NCI-H187 treated with DMSO at 0.1 percent for 48 hours (cell line): ENCODE measurements around the gene ADNP.
"Not testable (repeated sequence)": the region's sequence is repeated elsewhere in the genome, so short reads cannot be mapped to it uniquely, and the experiment has no call there.

ENCODE experiments used
- DNase-seq: peaks from one replicate; lab custom pipeline; 2025; lab: John Stamatoyannopoulos, UW

The ADNP gene

DNA sequence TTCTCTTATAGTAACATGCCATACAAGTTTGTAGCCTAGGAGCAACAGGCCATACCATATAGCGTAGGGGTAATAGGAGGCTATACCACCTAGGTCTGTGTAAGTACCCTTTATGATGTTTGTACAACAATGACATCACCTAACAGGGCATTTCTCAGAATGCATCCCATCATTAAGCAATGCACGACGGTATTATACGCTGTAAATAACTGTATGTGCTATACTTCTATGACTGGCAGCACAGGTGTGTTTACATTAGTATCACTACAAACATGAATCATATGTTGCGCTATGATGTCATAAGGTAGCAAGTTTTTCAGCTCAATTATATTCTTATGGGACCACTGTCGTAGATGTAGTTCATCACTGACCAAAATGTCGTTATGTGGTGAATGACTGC lies 31.0 kb downstream of the ADNP start:
- DNase-seq: no peak

DNA sequence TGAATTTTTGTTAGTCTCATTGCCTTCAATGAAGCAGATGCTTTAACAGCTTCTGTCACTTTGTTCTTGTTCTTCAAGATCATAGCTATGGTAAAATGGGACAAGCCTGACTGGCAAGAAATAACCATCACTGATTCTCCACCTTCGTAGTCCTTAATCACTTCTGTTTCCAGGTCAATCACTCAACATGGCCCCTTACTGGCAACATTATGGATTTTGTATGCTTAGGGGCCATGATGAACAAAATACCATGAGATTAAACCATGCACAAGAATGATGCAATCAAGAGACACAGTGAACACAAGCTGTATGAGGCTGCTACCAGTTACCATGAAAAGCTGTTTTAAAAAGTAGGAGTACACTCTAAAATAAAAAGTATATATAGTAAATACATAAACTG lies 32.8 kb downstream of the ADNP start:
- DNase-seq: no peak

DNA sequence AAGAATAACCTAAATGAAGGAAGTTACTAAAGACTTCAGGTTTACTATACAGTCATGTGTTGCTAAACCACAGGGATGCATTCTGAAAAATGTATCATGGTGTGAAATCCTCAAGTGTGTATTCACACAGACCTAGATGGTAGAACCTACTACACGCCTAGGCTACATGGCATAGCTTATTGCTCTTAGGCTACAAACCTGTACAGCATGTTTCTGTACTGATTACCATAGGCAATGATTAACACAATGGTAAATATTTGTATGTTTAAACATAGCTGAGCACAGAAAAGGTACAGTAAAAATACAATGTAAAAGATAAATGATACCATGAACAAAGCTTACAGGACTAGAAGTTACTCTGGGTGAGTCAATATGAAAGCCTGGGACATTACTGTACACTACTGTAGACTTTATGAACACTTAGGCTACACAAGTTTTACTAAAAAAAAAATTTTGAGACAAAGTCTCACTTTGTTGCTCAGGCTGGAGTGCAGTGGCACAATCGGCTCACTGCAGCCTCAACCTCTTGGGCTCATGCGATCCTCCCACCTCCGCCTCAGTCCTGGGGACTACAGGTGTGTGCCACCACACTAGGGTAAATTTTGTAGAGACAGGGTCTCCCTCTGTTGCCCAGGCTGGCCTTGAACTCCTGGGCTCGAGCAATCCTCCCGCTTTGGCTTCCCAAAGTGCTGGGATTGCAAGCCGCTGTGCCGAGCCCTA lies 36.0 kb downstream of the ADNP start:
- DNase-seq: no peak

DNA sequence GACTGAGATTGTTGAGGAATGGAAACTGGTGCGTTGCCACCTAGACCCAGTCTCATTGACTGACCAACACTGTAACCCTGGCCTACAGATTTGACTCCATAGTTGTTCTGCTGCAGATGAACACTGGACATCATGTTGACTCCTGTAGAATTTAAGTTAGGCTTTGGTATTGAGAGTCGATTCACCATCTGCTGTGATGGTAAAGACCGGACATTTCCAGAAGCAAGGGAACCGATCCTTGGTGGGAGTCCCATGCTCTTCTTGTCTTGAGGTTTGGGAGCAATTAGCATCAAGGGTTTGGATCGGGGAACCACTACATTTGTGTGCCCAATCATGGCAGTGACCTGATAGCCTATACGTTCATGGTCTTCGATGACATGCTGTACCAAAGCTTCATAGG lies 37.6 kb downstream of the ADNP start:
- no peak for DNase-seq

DNA sequence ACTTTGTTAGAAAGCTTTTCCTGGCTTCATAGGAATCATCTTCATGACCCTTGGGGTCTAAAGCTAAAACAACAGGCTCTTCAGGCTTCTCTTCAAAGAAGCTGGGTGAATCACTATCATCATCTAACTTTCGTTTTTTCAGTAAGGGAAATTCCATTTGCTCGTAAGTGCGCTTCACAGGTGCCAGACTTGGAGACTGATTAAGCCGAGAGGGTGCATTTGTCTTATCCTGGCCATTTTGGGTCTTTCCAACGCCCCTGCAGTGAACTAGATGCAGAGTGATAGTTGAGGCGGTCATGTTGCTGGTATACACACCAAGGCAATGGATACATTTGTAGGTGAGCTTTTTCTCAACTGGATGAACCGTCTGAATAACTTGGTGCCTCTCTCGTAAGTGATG lies 38.8 kb downstream of the ADNP start:
- no peak for DNase-seq

DNA sequence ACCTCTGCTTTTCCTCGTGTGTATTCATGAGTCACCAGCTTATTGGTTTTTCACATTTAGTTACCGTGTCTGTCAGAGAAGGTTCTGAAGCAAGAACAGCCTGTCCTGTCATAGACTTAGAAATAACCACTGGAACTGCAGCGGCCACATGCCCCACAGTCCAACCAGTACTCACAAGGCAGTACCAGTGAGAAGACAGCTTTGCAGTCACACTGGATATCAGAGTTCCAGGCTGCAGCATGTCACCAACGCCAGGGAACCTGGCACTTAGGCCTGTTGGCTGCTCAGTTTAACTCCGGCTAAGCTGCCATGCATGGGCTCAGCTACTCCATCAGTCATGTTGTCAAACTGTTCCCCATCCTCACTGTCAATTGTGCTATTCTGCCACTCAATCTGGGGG lies 40.1 kb downstream of the ADNP start:
- no peak for DNase-seq

DNA sequence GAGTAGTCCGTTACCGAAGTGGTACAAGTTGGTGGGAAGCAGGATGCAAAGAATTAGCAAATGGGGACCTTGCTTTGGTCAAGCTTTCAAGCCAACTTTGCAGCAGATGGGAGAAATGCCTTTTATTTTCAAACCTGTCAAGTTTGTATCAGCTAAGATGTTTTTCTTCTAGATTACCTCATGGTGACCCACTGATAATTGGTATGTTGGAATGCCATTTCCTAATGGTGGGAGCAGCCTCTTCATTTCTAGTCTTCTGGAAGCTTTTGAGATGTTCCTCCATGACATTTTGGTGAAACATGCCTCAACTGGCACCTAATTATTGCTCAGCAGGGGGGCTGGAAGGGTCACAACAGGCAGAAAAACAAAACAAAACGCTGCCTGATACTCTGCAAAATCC lies 43.7 kb downstream of the ADNP start:
- no peak for DNase-seq

DNA sequence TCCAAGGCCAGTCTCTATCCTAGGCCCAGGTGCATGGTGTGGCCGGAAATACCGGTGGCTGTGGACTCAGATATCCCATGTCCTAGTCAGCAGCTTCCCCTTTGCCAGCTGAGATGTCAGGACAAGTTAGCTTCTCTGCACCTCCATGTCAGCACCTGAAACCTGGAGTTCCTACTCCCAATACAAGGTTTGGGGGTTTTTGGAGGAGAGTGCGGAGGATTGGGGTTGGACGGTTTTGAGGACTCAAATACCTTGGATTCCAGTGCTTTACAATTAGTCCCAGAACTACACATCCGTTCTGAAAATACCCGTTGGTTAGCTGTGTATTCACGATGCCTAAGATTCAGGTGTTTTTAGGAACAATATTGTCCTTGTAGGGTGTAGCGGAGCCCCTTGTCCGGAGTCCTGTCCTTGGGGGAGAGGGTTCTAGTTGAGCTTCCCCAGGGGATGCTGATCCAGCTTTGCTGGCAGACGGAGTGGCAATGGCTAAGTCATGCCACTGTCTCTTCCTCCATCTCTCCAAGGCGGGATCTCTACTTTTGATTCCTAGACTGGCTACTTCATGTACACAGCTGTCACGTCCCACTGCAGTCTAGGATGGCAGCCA lies 45.0 kb downstream of the ADNP start:
- no peak for DNase-seq

DNA sequence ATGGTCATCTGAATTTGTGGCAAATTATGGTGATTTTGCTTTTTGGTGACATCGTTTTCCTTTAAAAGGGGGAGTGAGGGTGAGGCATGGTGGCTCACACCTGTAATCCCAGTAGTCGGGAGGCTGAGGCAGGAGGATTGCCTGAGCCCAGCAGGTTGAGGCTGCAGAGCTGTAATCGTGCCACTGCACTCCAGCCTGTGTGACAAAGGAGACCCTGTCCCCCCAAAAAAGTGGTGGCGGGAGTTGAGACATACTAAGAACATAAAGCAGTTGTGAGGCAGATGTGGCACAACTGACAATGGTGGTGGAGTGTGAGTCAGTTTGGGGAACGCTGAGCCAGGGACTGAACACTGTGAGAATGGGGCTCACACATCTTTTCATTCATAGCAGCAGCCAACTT lies 45.5 kb downstream of the ADNP start:
- no peak for DNase-seq

DNA sequence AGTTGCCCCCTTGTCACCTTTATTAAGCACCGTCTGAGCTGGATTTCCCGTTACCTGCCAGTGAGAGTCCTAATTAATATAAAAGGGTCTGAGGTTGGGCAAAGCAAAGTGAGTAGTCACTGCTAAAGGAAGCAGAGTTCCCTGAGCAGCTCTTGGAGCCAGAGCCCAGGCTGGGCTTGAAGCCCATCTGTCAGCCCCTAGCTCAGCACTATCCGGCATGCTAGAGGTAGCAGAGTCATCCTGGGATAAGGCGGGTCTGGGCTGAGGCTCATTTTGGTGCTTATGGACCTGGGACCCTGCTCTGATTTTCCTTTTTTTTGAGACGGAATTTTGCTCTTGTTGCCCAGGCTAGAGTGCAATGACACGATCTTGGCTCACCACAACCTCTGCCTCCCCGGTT lies 46.2 kb downstream of the ADNP start:
- no peak for DNase-seq

DNA sequence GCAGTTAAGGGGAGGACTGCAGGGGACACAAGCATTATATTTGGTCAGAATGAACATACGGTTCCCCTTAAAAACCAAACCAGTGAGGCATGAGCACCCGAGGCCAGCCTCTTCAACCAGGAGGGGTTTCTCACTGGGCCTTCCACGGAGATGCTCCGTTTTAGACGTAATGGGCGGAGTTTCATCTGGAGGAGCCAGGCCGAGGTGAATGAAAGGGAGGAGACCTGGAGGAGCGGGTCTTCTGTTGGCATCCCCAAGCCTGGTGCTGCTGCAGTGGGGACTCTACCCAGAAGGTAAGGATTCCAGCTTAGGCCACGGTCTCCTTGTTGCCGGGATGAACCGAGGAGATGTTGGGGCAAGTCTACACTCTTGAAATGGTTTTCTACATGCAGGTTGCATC lies 47.4 kb downstream of the ADNP start:
- DNase-seq: no peak

DNA sequence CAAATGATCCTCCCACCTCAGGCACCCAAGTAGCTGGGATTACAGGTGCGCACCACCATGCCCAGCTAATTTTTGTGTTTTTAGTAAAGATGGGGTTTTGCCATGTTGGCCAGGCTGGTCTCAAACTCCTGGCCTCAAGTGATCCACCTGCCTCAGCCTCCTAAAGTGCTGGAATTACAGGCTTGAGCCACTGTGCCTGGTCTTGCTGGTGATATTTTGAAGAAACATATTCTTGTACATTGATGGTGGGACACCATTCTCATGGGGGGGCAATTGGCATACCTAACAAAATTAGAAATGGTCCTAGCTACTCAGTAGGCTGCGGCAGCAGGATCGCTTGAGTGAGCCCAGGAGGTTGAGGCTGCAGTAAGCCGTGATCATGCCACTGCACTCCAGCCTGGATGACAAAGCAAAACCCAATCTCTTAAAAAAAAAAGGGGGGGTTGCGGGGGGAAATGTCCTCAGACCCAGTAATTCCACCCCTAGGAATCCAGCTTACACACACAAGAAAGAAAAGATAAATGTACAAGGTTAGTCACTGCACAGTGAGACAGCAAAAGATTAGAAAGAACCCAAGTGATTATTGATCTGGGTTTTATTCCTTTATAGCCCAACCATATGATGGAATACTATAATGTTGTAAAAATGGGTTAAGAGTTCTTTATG lies 49.3 kb downstream of the ADNP start:
- not testable (repeated sequence) for DNase-seq

DNA sequence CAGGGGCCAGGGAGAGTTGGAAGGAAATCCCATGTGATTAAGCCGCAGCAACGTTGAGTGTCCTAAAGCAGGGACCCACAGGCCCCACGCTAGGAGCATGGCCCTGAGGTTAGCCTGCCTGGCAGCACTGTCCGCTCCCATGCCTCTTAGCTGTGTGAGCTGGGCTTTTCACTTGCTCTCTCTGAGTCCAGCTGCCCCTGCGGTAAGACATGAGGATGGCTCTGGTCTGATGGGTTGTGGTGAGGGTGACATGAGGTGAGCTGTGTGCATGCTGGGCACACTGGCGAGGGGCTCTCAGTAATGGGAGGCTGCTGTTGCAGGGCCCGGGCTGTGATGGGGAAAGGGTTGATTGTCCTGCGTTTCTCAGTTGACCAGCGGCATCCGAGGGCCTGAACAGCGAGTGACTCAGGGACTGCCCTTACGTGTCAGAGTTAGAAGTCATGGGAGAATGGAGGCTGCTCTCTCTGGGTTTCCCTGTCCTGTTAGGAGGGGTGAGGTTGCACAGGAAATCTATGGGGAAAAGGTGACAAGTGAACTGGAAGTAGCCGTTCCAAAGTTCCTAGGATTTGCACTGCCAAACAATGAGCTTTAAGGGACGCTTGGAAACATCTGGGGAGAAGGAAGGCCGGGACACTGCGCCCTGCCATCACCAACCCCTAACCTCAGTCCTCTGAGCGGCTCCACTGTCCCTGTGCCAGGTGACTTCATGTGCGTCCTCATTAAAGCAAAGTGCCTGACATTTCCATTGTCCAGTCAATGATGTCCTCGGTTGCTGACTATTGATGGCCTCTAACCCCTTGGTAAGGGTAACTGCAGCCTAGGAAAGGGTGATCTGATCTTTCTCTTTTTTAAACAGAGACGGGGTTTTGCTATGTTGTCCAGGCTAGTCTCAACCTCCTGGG lies 51.3 kb downstream of the ADNP start:
- DNase-seq: no peak

DNA sequence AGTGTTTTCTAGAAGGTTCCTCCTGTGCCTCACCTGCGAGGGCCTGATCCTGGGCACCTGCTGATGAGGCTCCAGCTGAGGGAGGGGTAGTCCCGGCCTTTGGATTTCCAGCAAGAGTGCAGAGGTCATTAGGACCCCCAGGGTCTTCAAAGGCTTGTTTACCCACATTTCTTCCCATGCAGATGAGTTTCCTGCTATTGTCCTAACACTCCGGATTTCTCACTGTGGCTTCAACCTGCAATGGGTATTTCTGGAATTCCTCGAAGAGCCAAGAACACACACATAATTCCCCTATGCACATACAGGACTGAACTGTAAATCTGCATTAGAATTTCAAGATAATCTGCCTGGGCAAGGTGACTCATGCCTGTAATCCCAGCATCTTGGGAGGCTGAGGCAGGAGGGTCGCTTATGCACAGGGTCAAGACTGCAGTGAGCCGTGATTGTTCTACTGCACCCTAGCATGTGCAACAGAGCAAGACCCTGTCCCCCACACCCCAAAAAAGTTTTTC lies 53.9 kb downstream of the ADNP start:
- DNase-seq: no peak

DNA sequence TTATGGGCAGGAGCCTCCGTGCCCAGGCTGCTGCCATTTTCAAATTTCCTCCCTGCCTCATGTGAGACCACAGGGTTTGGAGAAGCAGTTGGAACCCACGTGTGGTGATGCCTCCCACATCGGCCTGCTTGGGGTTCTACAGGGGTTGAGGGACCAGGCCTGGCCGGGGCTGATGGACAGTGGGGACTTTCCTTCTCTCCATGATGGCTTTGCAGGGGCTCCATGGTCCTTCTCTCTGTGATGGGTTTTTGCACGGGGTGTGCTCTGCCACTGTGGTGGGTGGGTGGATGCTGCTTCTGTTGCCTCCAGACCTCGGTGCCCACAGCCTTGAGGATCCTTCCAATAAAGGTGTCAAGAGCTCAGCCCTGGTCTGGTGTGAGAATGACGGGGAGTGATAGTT lies 54.4 kb downstream of the ADNP start:
- no peak for DNase-seq

DNA sequence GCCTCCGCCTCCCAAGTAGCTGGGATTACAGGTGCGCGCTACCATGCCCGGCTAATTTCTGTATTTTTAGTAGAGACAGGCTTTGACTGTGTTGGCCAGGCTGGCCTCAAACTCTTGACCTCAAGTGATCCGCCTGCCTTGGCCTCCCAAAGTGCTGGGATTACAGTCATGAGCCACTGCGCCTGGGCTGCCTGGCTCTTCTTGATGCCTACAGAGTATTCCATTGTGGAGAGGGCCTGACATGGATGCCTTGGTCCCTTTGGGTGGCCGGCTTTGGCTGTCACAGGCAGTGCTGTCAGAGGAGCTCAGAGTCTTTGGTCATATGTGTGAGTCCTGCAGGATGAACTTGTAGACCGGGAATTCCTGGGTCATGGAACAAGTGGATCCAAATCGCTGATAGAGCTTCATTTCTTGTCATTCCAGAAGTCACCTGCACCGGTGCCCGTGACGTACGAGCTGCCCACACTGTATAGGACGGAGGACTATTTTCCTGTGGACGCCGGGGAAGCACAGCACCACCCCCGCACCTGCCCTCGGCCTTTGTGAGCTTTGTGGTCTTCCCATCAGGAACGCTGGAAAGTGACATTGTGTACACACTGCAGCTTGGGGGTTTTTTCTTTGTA lies 55.1 kb downstream of the ADNP start:
- no peak for DNase-seq

DNA sequence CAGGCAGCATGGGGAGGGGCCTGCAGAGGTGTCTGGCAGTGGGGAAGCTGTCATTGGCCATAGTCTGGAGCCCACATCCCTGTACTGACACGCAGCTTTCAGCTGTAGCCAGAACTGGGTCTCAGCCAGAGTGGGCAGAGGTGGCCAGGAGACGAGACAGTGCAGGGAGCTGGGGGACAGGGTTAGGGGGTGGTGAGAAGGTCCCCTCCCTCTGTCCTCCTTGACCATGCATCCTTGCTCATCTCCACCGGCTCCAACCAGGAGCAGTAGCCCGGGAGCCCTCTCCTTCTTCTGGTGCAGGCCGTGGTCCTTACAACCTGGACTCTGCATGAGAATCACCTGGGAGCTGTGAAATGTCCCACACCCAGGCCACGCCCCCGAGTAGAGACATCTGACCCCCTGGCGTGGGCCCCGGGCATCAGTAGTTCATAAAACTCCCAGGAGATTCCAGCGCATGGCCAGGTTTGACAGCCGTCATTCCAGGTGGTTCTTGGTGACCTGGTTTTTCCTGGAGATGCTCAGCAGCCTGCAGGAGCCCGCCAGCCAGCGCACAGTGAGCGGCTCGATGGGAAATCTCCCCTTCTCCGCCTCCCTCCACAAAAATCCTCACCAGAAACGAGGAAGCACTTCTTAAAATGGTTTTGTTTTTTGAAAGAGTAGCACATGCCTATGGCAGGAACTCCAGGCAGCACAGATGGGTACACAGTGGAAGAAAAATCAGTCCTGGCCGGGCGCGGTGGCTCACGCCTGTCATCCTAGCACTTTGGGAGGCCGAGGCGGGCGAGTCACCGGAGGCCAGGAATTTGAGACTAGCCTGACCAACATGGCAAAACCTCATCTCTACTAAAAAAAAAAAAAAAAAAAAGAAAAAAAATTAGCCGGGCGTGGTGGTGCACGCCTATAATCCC lies 56.2 kb downstream of the ADNP start:
- no peak for DNase-seq

DNA sequence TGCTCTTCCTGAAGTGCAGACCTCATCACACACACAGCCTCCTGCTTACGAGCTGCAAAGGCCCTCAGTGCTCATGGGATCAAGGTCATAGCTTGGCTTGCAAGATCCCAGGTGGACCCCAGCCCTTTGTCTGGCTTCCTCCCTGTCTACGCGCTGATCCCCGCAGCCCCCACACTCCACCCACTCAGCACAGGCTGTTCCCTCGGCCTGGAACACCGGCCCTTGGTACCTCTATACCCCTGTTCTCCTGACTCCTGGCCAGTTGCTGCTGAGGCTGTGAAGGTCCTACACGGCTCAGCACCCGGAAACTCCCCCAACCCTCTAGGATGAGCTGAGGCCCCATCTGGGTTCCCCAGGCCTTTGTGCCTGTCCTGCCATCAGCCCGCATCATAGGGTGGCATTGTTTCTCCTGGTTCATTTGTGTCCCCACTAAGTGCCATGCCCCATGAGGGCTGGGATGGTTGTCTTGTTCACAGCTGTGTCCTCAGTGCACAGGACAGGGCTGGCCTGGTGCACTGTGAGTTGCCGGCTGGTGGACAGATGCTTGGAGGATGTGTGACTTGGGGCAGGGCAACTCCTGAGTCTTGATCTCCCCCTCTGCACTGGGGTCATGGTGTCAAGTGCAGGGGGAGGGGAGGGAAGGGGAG lies 57.0 kb downstream of the ADNP start:
- no peak for DNase-seq

DNA sequence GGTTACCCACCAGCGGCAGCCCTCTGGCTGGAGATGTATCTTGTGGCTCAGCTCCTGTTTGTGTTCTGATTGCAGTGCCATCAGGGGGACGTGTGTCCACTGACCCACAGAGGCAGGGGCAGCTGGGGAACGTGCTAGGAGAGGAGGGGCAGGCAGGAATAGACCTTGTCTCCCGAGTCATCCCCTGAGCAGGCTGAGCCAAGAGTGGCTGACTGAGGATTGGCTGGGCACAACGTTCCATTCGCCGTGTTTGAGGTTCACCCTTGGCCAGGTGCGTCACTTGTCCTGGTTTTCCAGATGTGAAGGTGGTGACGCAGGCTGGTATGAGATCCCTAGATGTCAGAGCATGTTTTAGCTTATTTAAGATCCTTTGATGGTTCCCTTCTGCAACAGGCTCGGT lies 57.7 kb downstream of the ADNP start:
- DNase-seq: no peak
